Glutamatergic neuron (in vitro differentiated cells): Measurements from ENCODE around the gene BMP2K. TPM values are rescaled to one million over a fixed set of nuclear protein-coding genes. Genes with fewer than 3 reads are reported as not detected.
A peak's percentile ranks its signal among the peaks of the same experiment; 100 is the strongest.

Experiments used
- DNase-seq: peaks from one replicate; pipeline ENCODE4 v3.0.0; 2022
- H3K27ac Mint-ChIP-seq: one replicate; pipeline ENCODE4 v1.8.0; 2020; ENCODE audit warnings: mild to moderate bottlenecking, mixed read lengths, inconsistent platforms; ENCODE audit not compliant: unreplicated experiment
- H3K27me3 Mint-ChIP-seq: one replicate; pipeline ENCODE4 v1.8.0; 2020; ENCODE audit warnings: mild to moderate bottlenecking, moderate library complexity, mixed read lengths, inconsistent platforms; ENCODE audit not compliant: unreplicated experiment
- H3K36me3 Mint-ChIP-seq: one replicate; pipeline ENCODE4 v1.8.0; 2020; ENCODE audit warnings: mild to moderate bottlenecking, mixed read lengths, inconsistent platforms; ENCODE audit not compliant: unreplicated experiment
- H3K4me1 Mint-ChIP-seq: one replicate; pipeline ENCODE4 v1.8.0; 2020; ENCODE audit warnings: mild to moderate bottlenecking, low read depth, mixed read lengths, inconsistent platforms; ENCODE audit not compliant: unreplicated experiment
- H3K4me3 Mint-ChIP-seq: one replicate; pipeline ENCODE4 v1.8.0; 2020; ENCODE audit warnings: mild to moderate bottlenecking, mixed read lengths, inconsistent platforms; ENCODE audit not compliant: unreplicated experiment
- H3K9me3 Mint-ChIP-seq: one replicate; pipeline ENCODE4 v1.8.0; 2020; ENCODE audit warnings: mild to moderate bottlenecking, moderate library complexity, mixed read lengths, inconsistent platforms; ENCODE audit not compliant: unreplicated experiment
- CTCF ChIP-seq: fragments of 200-600 bp; sonication (generic); IDR thresholded peaks from one replicate; pipeline ENCODE4 v1.5.0; 2021; ENCODE audit not compliant: partially characterized antibody, unreplicated experiment
- total RNA-seq: library from RNA; stranded (reverse); fragmentation: NEBNext Ultra II Directional; extraction: Animal tissue kit (Norgen Biotek cat#: 25700); gene quantifications from one replicate; pipeline ENCODE4 v1.2.1, GENCODE V29; 2021; ENCODE audit not compliant: unreplicated experiment

Gene BMP2K
- total RNA-seq, 1 donor from 2014 or later: 13.6 TPM

GRCh38 chr4:78926826-78927225, 150.7 kb downstream of the BMP2K start:
- no peak for TF ChIP-seq CTCF
- peaks cover 6% of the 10 kb centered on the region for H3K36me3 Mint-ChIP-seq
- H3K4me1 Mint-ChIP-seq: no peaks in the 10 kb centered on the region
- no peaks in the 10 kb centered on the region for H3K27me3 Mint-ChIP-seq
- no peaks in the 10 kb centered on the region for H3K9me3 Mint-ChIP-seq
- H3K4me3 Mint-ChIP-seq: no peak overlapping the region
- no peak overlapping the region for H3K27ac Mint-ChIP-seq
- no peak for DNase-seq

- no peak for TF ChIP-seq CTCF
- DNase-seq: peak; percentile 5
- H3K27ac Mint-ChIP-seq: no peak overlapping the region
- no peaks in the 10 kb centered on the region for H3K27me3 Mint-ChIP-seq
- H3K36me3 Mint-ChIP-seq: peaks cover 6% of the 10 kb centered on the region
- no peak overlapping the region for H3K4me3 Mint-ChIP-seq
- H3K4me1 Mint-ChIP-seq: no peaks in the 10 kb centered on the region
- H3K9me3 Mint-ChIP-seq: no peaks in the 10 kb centered on the region
These were observed 152.7 kb downstream of the BMP2K start for GRCh38 chr4:78928835-78929234.

- no peak for DNase-seq
- Mint-ChIP-seq H3K4me3 (no peak overlapping the region), H3K27ac (no peak overlapping the region), H3K36me3 (peaks cover 6% of the 10 kb centered on the region), H3K27me3 (no peaks in the 10 kb centered on the region), H3K4me1 (no peaks in the 10 kb centered on the region), H3K9me3 (no peaks in the 10 kb centered on the region)
- no peak for TF ChIP-seq CTCF
These were observed 154.0 kb downstream of the BMP2K start for GRCh38 chr4:78930016-78930629.

- DNase-seq: no peak
- H3K27me3 Mint-ChIP-seq: peaks cover 2% of the 10 kb centered on the region
- H3K36me3 Mint-ChIP-seq: no peaks in the 10 kb centered on the region
- H3K4me3 Mint-ChIP-seq: peak overlapping the region; percentile 75
- peaks cover 2% of the 10 kb centered on the region for H3K9me3 Mint-ChIP-seq
- no peak for TF ChIP-seq CTCF
- peak overlapping the region; percentile 56 for H3K27ac Mint-ChIP-seq
- H3K4me1 Mint-ChIP-seq: peaks cover 5% of the 10 kb centered on the region
These were observed 160.8 kb downstream of the BMP2K start for GRCh38 chr4:78936989-78937388.

GRCh38 chr4:78937837-78938236, 161.7 kb downstream of the BMP2K start:
- Mint-ChIP-seq H3K27ac (peak overlapping the region; percentile 56), H3K27me3 (peaks cover 2% of the 10 kb centered on the region)
- TF ChIP-seq CTCF: no peak

More at GRCh38 chr4:78937837-78938236, 161.7 kb downstream of the BMP2K start:
- no peaks in the 10 kb centered on the region for H3K36me3 Mint-ChIP-seq
- no peak for DNase-seq
- peaks cover 5% of the 10 kb centered on the region for H3K4me1 Mint-ChIP-seq
- H3K4me3 Mint-ChIP-seq: peak overlapping the region; percentile 75
- peaks cover 2% of the 10 kb centered on the region for H3K9me3 Mint-ChIP-seq
